ENCODE data around the gene POLR2E. TPM values are rescaled to one million over a fixed set of nuclear protein-coding genes. Genes with fewer than 3 reads are reported as not detected.
A peak's percentile ranks its signal among the peaks of the same experiment; 100 is the strongest.
"Not testable (repeated sequence)": the region's sequence is repeated elsewhere in the genome, so short reads cannot be mapped to it uniquely, and the experiment has no call there.

Gene POLR2E
- total RNA-seq, 1 experiment from 2014 or later = 173 TPM

- Histone ChIP-seq H3K4me1 (replicated peaks) (peaks cover 8% of the 10 kb centered on the region), H3K9me3 (replicated peaks) (no peaks in the 10 kb centered on the region), H3K27me3 (replicated peaks) (no peaks in the 10 kb centered on the region), H3K27ac (no peak overlapping the region), H3K4me3 (no peak overlapping the region), H3K36me3 (peaks cover 93% of the 10 kb centered on the region)
- no peak for DNase-seq (ENCODE audit: low read depth in 1 of 2, low spot score in 2 of 2)
Measured at GRCh38 chr19:1121395-1121794, 26.2 kb upstream of the POLR2E start.

GRCh38 chr19:1119475-1120217 is 24.5 kb upstream of the POLR2E start:
- Histone ChIP-seq H3K27ac (no peak overlapping the region), H3K27me3 (replicated peaks) (no peaks in the 10 kb centered on the region), H3K9me3 (replicated peaks) (no peaks in the 10 kb centered on the region), H3K4me1 (replicated peaks) (no peaks in the 10 kb centered on the region), H3K4me3 (no peak overlapping the region), H3K36me3 (peaks cover 92% of the 10 kb centered on the region)
- DNase-seq (ENCODE audit: low read depth in 1 of 2, low spot score in 2 of 2) = no peak

- H3K36me3 ChIP-seq = peaks cover 92% of the 10 kb centered on the region
- no peak overlapping the region for H3K4me3 ChIP-seq
- H3K4me1 ChIP-seq (replicated peaks) = peaks cover 2% of the 10 kb centered on the region
- H3K27ac ChIP-seq = no peak overlapping the region
- H3K9me3 ChIP-seq (replicated peaks) = no peaks in the 10 kb centered on the region
- H3K27me3 ChIP-seq (replicated peaks) = no peaks in the 10 kb centered on the region
- no peak for DNase-seq (ENCODE audit: low read depth in 1 of 2, low spot score in 2 of 2)
Measured at GRCh38 chr19:1118999-1119398, 23.8 kb upstream of the POLR2E start.

GRCh38 chr19:1117654-1118053 is 22.5 kb upstream of the POLR2E start:
- peaks cover 90% of the 10 kb centered on the region for H3K36me3 ChIP-seq
- no peak for DNase-seq (ENCODE audit: low read depth in 1 of 2, low spot score in 2 of 2)

GRCh38 chr19:1116726-1117581 is 21.8 kb upstream of the POLR2E start:
- Histone ChIP-seq H3K36me3 (peaks cover 92% of the 10 kb centered on the region), H3K9me3 (replicated peaks) (no peaks in the 10 kb centered on the region; the same call in 1 of the 2 replicates), H3K27me3 (replicated peaks) (no peaks in the 10 kb centered on the region), H3K27ac (no peak overlapping the region), H3K4me3 (no peak overlapping the region), H3K4me1 (replicated peaks) (peaks cover 16% of the 10 kb centered on the region)
- no peak for DNase-seq (ENCODE audit: low read depth in 1 of 2, low spot score in 2 of 2)

More at GRCh38 chr19:1117654-1118053, 22.5 kb upstream of the POLR2E start:
- Histone ChIP-seq H3K27me3 (replicated peaks) (no peaks in the 10 kb centered on the region), H3K4me3 (no peak overlapping the region), H3K4me1 (replicated peaks) (peaks cover 15% of the 10 kb centered on the region), H3K27ac (no peak overlapping the region), H3K9me3 (replicated peaks) (no peaks in the 10 kb centered on the region; the same call in 1 of the 2 replicates)

- no peaks in the 10 kb centered on the region for H3K27me3 ChIP-seq (replicated peaks)
- H3K36me3 ChIP-seq = peaks cover 90% of the 10 kb centered on the region
- H3K9me3 ChIP-seq (replicated peaks) = no peaks in the 10 kb centered on the region; the same call in 1 of the 2 replicates
- H3K27ac ChIP-seq = no peak overlapping the region
- DNase-seq (ENCODE audit: low read depth in 1 of 2, low spot score in 2 of 2) = no peak
- no peak overlapping the region for H3K4me3 ChIP-seq
- H3K4me1 ChIP-seq (replicated peaks) = peaks cover 16% of the 10 kb centered on the region
Measured at GRCh38 chr19:1115646-1116420, 20.7 kb upstream of the POLR2E start.

- not testable (repeated sequence) for H3K27ac ChIP-seq; H3K9me3 ChIP-seq (replicated peaks); H3K27me3 ChIP-seq (replicated peaks); DNase-seq (ENCODE audit: low read depth in 1 of 2, low spot score in 2 of 2); H3K4me3 ChIP-seq
- H3K4me1 ChIP-seq (replicated peaks) = peaks cover 16% of the 10 kb centered on the region
- H3K36me3 ChIP-seq = peaks cover 90% of the 10 kb centered on the region
Measured at GRCh38 chr19:1114728-1115127, 19.6 kb upstream of the POLR2E start.

GRCh38 chr19:1113986-1114483 is 18.9 kb upstream of the POLR2E start:
- no peak overlapping the region for H3K27ac ChIP-seq
- no peak for DNase-seq (ENCODE audit: low read depth in 1 of 2, low spot score in 2 of 2)
- peaks cover 87% of the 10 kb centered on the region for H3K36me3 ChIP-seq
- H3K4me3 ChIP-seq = no peak overlapping the region
- no peaks in the 10 kb centered on the region for H3K27me3 ChIP-seq (replicated peaks)
- H3K4me1 ChIP-seq (replicated peaks) = peaks cover 16% of the 10 kb centered on the region
- no peaks in the 10 kb centered on the region; the same call in 1 of the 2 replicates for H3K9me3 ChIP-seq (replicated peaks)

GRCh38 chr19:1113030-1113985 is 18.1 kb upstream of the POLR2E start:
- peak; percentile 65 to 98 for DNase-seq (ENCODE audit: low read depth in 1 of 2, low spot score in 2 of 2)
- Histone ChIP-seq H3K4me3 (no peak overlapping the region), H3K27ac (no peak overlapping the region), H3K27me3 (replicated peaks) (no peaks in the 10 kb centered on the region), H3K9me3 (replicated peaks) (no peaks in the 10 kb centered on the region; the same call in 1 of the 2 replicates), H3K36me3 (peaks cover 85% of the 10 kb centered on the region), H3K4me1 (replicated peaks) (peaks cover 16% of the 10 kb centered on the region)

- H3K4me3 ChIP-seq = no peak overlapping the region
- no peaks in the 10 kb centered on the region; the same call in 1 of the 2 replicates for H3K9me3 ChIP-seq (replicated peaks)
- no peaks in the 10 kb centered on the region for H3K27me3 ChIP-seq (replicated peaks)
- H3K36me3 ChIP-seq = peaks cover 82% of the 10 kb centered on the region
- no peak overlapping the region for H3K27ac ChIP-seq
- H3K4me1 ChIP-seq (replicated peaks) = peaks cover 16% of the 10 kb centered on the region
- DNase-seq (ENCODE audit: low read depth in 1 of 2, low spot score in 2 of 2) = no peak
Measured at GRCh38 chr19:1112268-1113029, 17.3 kb upstream of the POLR2E start.

GRCh38 chr19:1111641-1112267 is 16.6 kb upstream of the POLR2E start:
- Histone ChIP-seq H3K36me3 (peaks cover 82% of the 10 kb centered on the region), H3K4me1 (replicated peaks) (peaks cover 16% of the 10 kb centered on the region)
- no peak for DNase-seq (ENCODE audit: low read depth in 1 of 2, low spot score in 2 of 2)

More at GRCh38 chr19:1111641-1112267, 16.6 kb upstream of the POLR2E start:
- Histone ChIP-seq H3K27me3 (replicated peaks) (no peaks in the 10 kb centered on the region), H3K27ac (no peak overlapping the region), H3K4me3 (no peak overlapping the region), H3K9me3 (replicated peaks) (no peaks in the 10 kb centered on the region; the same call in 1 of the 2 replicates)

Data from SJSA1 (cell line).